Measurements from ENCODE around the gene THSD7B. TPM values are rescaled to one million over a fixed set of nuclear protein-coding genes. Genes with fewer than 3 reads are reported as not detected.

The THSD7B gene
- total and polyA plus RNA-seq, 3 experiments from 2014 or later, result not detected

- no peak overlapping the region for H3K27ac ChIP-seq (ENCODE audit: low read depth, low read length)
- no peak for DNase-seq
- Mint-ChIP-seq H3K36me3 (no peaks in the 10 kb centered on the region), H3K9me3 (peaks cover 3 to 13% (median 4%) of the 10 kb centered on the region in 5 donors), H3K4me1 (no peaks in the 10 kb centered on the region), H3K4me3 (no peak overlapping the region), H3K27me3 (peaks cover 0 to 2% of the 10 kb centered on the region in 2 donors), H3K27ac (no peak overlapping the region)
- no peaks in the 10 kb centered on the region for H3K27me3 ChIP-seq (ENCODE audit: insufficient read depth, low read length, poor library complexity, severe bottlenecking)
- H3K4me1 ChIP-seq (ENCODE audit: insufficient read depth, low read length), result no peaks in the 10 kb centered on the region
- no peaks in the 10 kb centered on the region for H3K9me3 ChIP-seq (ENCODE audit: low read length)
- POLR2A ChIA-PET, result no interaction called here
- H3K4me3 ChIP-seq (ENCODE audit: low read length), result no peak overlapping the region
- CTCF ChIA-PET, result no interaction called here
- H3K36me3 ChIP-seq (ENCODE audit: insufficient read depth, low read length), result no peaks in the 10 kb centered on the region
These were observed 420.2 kb downstream of the THSD7B start for GRCh38 chr2:137185378-137186078.

GRCh38 chr2:137187216-137187615, 421.9 kb downstream of the THSD7B start:
- no peak overlapping the region for H3K27ac Mint-ChIP-seq
- Histone ChIP-seq H3K4me3 (ENCODE audit: low read length) (no peak overlapping the region), H3K4me1 (ENCODE audit: insufficient read depth, low read length) (no peaks in the 10 kb centered on the region), H3K27me3 (ENCODE audit: insufficient read depth, low read length, poor library complexity, severe bottlenecking) (no peaks in the 10 kb centered on the region), H3K36me3 (ENCODE audit: insufficient read depth, low read length) (no peaks in the 10 kb centered on the region), H3K27ac (ENCODE audit: low read depth, low read length) (no peak overlapping the region), H3K9me3 (ENCODE audit: low read length) (no peaks in the 10 kb centered on the region)
- CTCF ChIA-PET, result no interaction called here
- POLR2A ChIA-PET, result no interaction called here
- peaks cover 0 to 2% of the 10 kb centered on the region in 2 donors for H3K27me3 Mint-ChIP-seq
- DNase-seq, result no peak
- H3K9me3 Mint-ChIP-seq, result peaks cover 3 to 13% (median 4%) of the 10 kb centered on the region in 5 donors
- no peaks in the 10 kb centered on the region for H3K4me1 Mint-ChIP-seq
- H3K36me3 Mint-ChIP-seq, result no peaks in the 10 kb centered on the region
- H3K4me3 Mint-ChIP-seq, result no peak overlapping the region

DNA sequence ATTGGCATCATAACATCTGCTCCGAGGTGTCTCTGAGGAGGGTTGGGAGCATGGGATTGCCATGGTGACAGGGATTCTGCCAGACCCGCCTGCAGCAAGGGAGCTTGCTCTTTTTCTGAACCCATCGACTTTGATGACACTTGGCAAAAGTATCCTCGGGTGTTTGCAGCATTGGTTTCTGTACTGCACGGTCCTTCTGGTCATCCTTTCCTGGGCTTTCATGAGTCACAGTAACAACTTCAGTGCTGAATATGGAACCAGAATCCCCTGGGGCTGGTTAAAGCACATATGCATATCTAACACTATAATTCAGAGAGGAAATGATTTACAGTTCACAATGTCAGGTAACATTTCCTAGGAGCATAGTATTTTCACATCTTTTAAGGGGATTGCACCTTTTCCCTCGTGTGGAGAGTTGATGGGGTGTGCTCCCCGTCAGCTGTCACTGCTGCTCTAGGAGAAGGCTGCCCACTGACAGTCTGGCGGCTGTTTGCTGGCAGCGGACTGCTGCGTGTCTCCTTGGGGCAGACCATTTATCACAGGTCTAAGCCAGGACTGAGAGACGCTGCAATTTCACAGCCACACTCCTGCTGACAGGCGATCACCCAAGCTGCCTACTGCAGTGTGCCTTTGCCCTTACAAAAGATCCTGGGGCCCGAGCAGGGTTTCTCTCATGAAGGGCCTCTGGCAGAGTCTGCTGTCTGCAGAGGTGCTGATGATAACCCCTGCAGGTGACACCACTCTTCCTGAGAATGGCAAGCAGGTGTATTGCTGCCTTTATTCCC, 425.3 kb downstream of the THSD7B start:
- H3K27me3 ChIP-seq (ENCODE audit: insufficient read depth, low read length, poor library complexity, severe bottlenecking), result no peaks in the 10 kb centered on the region
- POLR2A ChIA-PET, result no interaction called here
- H3K27ac Mint-ChIP-seq, result no peak overlapping the region

DNA sequence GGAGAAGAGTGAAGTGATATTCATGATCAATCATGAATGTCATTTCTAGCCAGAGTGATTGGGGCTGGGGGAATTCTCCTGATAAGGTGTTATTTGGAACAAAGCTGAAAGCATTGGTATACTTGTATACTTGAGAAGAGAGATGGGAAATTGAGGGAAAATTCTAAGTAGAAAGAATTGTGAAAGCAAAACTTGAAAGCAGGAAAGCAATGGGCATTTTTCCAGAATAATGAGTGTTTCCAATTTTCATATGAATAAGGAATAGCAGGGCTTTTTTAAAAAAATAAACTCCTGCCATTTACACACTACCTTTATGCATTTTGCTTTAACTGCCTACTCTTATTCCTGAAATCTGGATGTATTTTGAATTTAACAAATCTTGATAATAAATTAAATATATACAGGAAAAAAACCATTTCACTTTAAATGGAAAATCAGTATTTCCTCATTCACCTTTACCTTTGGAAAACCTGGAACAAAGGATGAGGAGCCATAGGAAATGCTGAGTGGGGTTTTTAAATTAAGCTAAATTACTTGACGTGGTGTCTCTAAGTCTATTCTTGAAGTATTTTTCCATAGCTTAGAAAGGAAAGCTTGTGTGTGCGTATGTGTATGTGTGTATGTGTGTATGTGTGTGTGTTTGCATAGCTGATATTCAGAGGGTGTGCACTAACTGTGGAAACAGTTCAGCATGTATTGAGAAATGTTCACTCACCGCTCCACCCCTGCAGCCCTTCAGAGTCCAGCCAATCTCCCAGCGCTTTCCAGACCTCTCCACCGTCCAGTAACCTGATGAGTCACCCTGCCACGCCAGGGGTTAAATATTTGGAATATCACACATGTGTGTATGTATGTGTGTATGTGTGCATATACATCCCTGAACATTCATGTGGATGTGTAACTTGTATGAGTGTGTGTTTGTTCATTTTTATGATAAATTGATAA, 427.3 kb downstream of the THSD7B start:
- no peak overlapping the region for H3K4me3 Mint-ChIP-seq
- no peaks in the 10 kb centered on the region for H3K36me3 Mint-ChIP-seq
- no peaks in the 10 kb centered on the region for H3K36me3 ChIP-seq (ENCODE audit: insufficient read depth, low read length)
- H3K27ac ChIP-seq (ENCODE audit: low read depth, low read length), result no peak overlapping the region
- ChIA-PET CTCF (no interaction called here), POLR2A (no interaction called here)
- H3K9me3 Mint-ChIP-seq, result peaks cover 0 to 9% (median 2%) of the 10 kb centered on the region in 5 donors
- DNase-seq, result no peak
- H3K4me3 ChIP-seq (ENCODE audit: low read length), result no peak overlapping the region
- H3K4me1 ChIP-seq (ENCODE audit: insufficient read depth, low read length), result no peaks in the 10 kb centered on the region
- H3K4me1 Mint-ChIP-seq, result no peaks in the 10 kb centered on the region
- no peaks in the 10 kb centered on the region for H3K27me3 ChIP-seq (ENCODE audit: insufficient read depth, low read length, poor library complexity, severe bottlenecking)
- H3K27ac Mint-ChIP-seq, result no peak overlapping the region
- H3K27me3 Mint-ChIP-seq, result peaks cover 0 to 2% of the 10 kb centered on the region in 2 donors
- H3K9me3 ChIP-seq (ENCODE audit: low read length), result no peaks in the 10 kb centered on the region

More for the DNA sequence above, 425.3 kb downstream of the THSD7B start:
- Mint-ChIP-seq H3K9me3 (peaks cover 3 to 9% (median 4%) of the 10 kb centered on the region in 5 donors), H3K27me3 (peaks cover 0 to 2% of the 10 kb centered on the region in 2 donors), H3K4me3 (no peak overlapping the region), H3K4me1 (no peaks in the 10 kb centered on the region), H3K36me3 (no peaks in the 10 kb centered on the region)
- H3K27ac ChIP-seq (ENCODE audit: low read depth, low read length), result no peak overlapping the region
- DNase-seq, result no peak
- no peak overlapping the region for H3K4me3 ChIP-seq (ENCODE audit: low read length)
- H3K36me3 ChIP-seq (ENCODE audit: insufficient read depth, low read length), result no peaks in the 10 kb centered on the region
- no peaks in the 10 kb centered on the region for H3K4me1 ChIP-seq (ENCODE audit: insufficient read depth, low read length)
- H3K9me3 ChIP-seq (ENCODE audit: low read length), result no peaks in the 10 kb centered on the region
- CTCF ChIA-PET, result no interaction called here

DNA sequence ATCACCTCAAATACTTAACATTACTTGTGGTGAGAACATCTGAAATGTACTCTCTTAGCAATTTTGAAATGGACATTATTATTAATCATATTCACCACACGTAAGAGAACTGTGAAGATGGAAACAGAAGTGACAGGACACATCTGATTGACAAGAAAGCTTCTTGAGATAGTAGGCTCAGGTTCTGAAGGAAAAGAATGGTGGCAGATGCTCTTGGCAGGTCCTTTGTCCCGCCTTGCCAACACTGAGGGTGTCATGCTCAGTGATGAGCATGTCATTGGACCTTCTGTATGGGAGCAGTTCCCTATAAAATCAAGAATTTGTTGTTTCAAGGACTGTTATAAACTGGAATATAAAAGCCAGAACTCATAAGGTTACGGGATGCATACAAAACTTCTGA, 428.1 kb downstream of the THSD7B start:
- H3K36me3 Mint-ChIP-seq, result no peaks in the 10 kb centered on the region
- H3K4me1 ChIP-seq (ENCODE audit: insufficient read depth, low read length), result no peaks in the 10 kb centered on the region
- no peaks in the 10 kb centered on the region for H3K9me3 ChIP-seq (ENCODE audit: low read length)
- no peaks in the 10 kb centered on the region for H3K27me3 ChIP-seq (ENCODE audit: insufficient read depth, low read length, poor library complexity, severe bottlenecking)
- peaks cover 0 to 9% (median 2%) of the 10 kb centered on the region in 5 donors for H3K9me3 Mint-ChIP-seq
- CTCF ChIA-PET, result no interaction called here
- no peak overlapping the region for H3K4me3 ChIP-seq (ENCODE audit: low read length)
- POLR2A ChIA-PET, result no interaction called here
- no peak for DNase-seq
- no peak overlapping the region for H3K27ac Mint-ChIP-seq
- no peaks in the 10 kb centered on the region for H3K36me3 ChIP-seq (ENCODE audit: insufficient read depth, low read length)
- no peaks in the 10 kb centered on the region for H3K4me1 Mint-ChIP-seq
- peaks cover 0 to 2% of the 10 kb centered on the region in 2 donors for H3K27me3 Mint-ChIP-seq
- no peak overlapping the region for H3K27ac ChIP-seq (ENCODE audit: low read depth, low read length)
- H3K4me3 Mint-ChIP-seq, result no peak overlapping the region

DNA sequence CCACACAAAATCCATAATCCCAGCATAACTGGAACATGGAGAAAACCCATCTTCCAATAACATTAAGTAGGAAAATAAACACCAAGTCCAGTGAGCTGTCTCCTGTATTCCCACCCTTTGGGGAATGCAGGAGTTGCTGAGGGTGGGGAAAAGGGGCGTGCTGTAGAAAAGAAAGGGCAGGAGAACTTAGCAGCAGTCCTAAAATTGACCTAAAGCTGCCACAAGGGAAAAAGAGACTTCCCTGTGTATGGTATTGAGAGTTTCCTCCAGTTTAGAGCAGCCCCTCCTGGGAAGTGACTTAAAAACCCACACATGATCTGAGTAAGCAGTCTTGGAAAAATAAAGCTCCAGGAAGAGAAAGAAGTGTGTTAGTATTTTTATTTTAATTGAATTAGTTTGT, 428.8 kb downstream of the THSD7B start:
- POLR2A ChIA-PET, result no interaction called here
- no peak for DNase-seq
- Histone ChIP-seq H3K27ac (ENCODE audit: low read depth, low read length) (no peak overlapping the region), H3K36me3 (ENCODE audit: insufficient read depth, low read length) (no peaks in the 10 kb centered on the region), H3K9me3 (ENCODE audit: low read length) (no peaks in the 10 kb centered on the region), H3K4me1 (ENCODE audit: insufficient read depth, low read length) (no peaks in the 10 kb centered on the region), H3K4me3 (ENCODE audit: low read length) (no peak overlapping the region), H3K27me3 (ENCODE audit: insufficient read depth, low read length, poor library complexity, severe bottlenecking) (no peaks in the 10 kb centered on the region)
- Mint-ChIP-seq H3K4me3 (no peak overlapping the region), H3K4me1 (no peaks in the 10 kb centered on the region), H3K27ac (no peak overlapping the region), H3K36me3 (no peaks in the 10 kb centered on the region), H3K27me3 (peaks cover 0 to under 1% of the 10 kb centered on the region in 2 donors), H3K9me3 (peaks cover 0 to 5% (median 2%) of the 10 kb centered on the region in 5 donors)
- CTCF ChIA-PET, result no interaction called here

GRCh38 chr2:137199751-137200150, 434.4 kb downstream of the THSD7B start:
- POLR2A ChIA-PET, result no interaction called here
- H3K27ac Mint-ChIP-seq, result no peak overlapping the region

DNA sequence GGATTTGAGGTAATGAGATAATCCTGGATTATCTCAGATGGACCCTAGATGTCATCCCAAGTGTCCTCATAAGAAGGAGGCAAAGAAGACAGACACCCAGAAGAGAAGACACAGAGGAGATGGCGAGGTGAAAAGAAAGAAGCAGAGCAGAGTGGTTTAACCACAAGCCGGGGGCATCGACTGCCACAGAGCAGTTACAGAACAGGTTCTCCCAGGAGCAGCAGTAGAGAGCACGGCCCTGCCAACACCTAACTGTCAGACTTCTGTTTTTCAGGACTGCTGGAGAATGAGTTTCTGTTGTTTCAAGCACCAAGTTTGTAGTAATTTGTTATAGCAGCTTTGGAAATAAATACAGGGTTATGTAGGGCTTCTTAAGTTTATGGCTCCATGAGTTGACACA, 437.0 kb downstream of the THSD7B start:
- no peaks in the 10 kb centered on the region for H3K27me3 Mint-ChIP-seq
- ChIA-PET POLR2A (no interaction called here), CTCF (no interaction called here)
- no peaks in the 10 kb centered on the region for H3K36me3 Mint-ChIP-seq
- H3K27ac Mint-ChIP-seq, result no peak overlapping the region
- H3K9me3 Mint-ChIP-seq, result peaks cover 0 to 8% (median 0%) of the 10 kb centered on the region in 5 donors
- H3K4me3 Mint-ChIP-seq, result no peak overlapping the region
- H3K4me1 Mint-ChIP-seq, result no peaks in the 10 kb centered on the region
- no peaks in the 10 kb centered on the region for H3K4me1 ChIP-seq (ENCODE audit: insufficient read depth, low read length)
- no peak for DNase-seq
- H3K4me3 ChIP-seq (ENCODE audit: low read length), result no peak overlapping the region
- no peaks in the 10 kb centered on the region for H3K27me3 ChIP-seq (ENCODE audit: insufficient read depth, low read length, poor library complexity, severe bottlenecking)
- H3K36me3 ChIP-seq (ENCODE audit: insufficient read depth, low read length), result no peaks in the 10 kb centered on the region
- no peak overlapping the region for H3K27ac ChIP-seq (ENCODE audit: low read depth, low read length)
- no peaks in the 10 kb centered on the region for H3K9me3 ChIP-seq (ENCODE audit: low read length)

More at GRCh38 chr2:137199751-137200150, 434.4 kb downstream of the THSD7B start:
- Histone ChIP-seq H3K4me3 (ENCODE audit: low read length) (no peak overlapping the region), H3K4me1 (ENCODE audit: insufficient read depth, low read length) (no peaks in the 10 kb centered on the region), H3K9me3 (ENCODE audit: low read length) (no peaks in the 10 kb centered on the region), H3K36me3 (ENCODE audit: insufficient read depth, low read length) (no peaks in the 10 kb centered on the region), H3K27me3 (ENCODE audit: insufficient read depth, low read length, poor library complexity, severe bottlenecking) (no peaks in the 10 kb centered on the region), H3K27ac (ENCODE audit: low read depth, low read length) (no peak overlapping the region)
- Mint-ChIP-seq H3K9me3 (peaks cover 0 to 2% (median 0%) of the 10 kb centered on the region in 5 donors), H3K36me3 (no peaks in the 10 kb centered on the region), H3K4me3 (no peak overlapping the region), H3K4me1 (no peaks in the 10 kb centered on the region), H3K27me3 (no peaks in the 10 kb centered on the region)
- CTCF ChIA-PET, result no interaction called here
- DNase-seq, result no peak
